ENCODE results near the gene THAP9. TPM values are rescaled to one million over a fixed set of nuclear protein-coding genes. Genes with fewer than 3 reads are reported as not detected.

The THAP9 gene
- total RNA-seq, 1 donor from 2014 or later = 2.9 TPM

- TF ChIP-seq, protein P1, sequence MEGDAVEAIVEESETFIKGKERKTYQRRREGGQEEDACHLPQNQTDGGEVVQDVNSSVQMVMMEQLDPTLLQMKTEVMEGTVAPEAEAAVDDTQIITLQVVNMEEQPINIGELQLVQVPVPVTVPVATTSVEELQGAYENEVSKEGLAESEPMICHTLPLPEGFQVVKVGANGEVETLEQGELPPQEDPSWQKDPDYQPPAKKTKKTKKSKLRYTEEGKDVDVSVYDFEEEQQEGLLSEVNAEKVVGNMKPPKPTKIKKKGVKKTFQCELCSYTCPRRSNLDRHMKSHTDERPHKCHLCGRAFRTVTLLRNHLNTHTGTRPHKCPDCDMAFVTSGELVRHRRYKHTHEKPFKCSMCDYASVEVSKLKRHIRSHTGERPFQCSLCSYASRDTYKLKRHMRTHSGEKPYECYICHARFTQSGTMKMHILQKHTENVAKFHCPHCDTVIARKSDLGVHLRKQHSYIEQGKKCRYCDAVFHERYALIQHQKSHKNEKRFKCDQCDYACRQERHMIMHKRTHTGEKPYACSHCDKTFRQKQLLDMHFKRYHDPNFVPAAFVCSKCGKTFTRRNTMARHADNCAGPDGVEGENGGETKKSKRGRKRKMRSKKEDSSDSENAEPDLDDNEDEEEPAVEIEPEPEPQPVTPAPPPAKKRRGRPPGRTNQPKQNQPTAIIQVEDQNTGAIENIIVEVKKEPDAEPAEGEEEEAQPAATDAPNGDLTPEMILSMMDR (IDR thresholded peaks at IDR 0.05; ENCODE audit: insufficient read depth, low read length, severe bottlenecking) = no peak
- no peaks in the 10 kb centered on the region for H3K27me3 ChIP-seq (ENCODE audit: control insufficient read depth, insufficient read depth, low read length)
- H3K36me3 ChIP-seq (ENCODE audit: control insufficient read depth, insufficient read depth, low read length) = no peaks in the 10 kb centered on the region
- FAIRE-seq = no peak
- H3K4me3 ChIP-seq (ENCODE audit: low read depth, low read length) = peak overlapping the region; percentile 60
- DNase-seq (ENCODE audit: low read depth) = peak; percentile 54
Observed at GRCh38 chr4:82900066-82900410, 497 bp upstream of the THAP9 start.

DNA sequence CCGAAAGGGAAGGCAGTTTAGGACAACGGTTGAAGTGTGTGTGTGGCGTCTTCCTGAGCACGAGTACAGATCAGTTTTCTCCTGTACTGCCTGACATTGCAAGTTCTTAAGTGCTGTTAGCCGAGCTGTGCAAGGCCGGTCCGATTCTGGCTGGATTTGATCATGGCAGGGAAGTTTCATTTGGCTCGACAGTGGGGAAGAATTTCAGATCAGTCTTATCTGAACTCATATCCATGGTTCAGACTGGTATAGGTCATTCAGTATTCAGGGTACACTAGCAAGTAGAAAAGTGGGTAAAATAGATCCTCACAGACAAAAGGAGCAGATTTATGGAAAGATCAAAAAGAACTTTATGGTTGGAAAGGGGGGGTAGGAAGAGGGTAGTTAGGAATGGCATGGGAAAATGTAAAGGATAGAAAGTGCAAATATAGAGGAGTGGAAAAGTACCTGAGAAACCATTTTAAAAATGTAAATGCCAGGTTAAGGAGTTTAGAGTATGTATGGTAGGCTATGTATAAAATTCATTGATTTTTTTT, 716 bp downstream of the THAP9 start:
- FAIRE-seq (no peak), DNase-seq (ENCODE audit: low read depth) (no peak)
- TF ChIP-seq, protein P1 (IDR thresholded peaks at IDR 0.05; ENCODE audit: insufficient read depth, low read length, severe bottlenecking) = no peak
- Histone ChIP-seq H3K36me3 (ENCODE audit: control insufficient read depth, insufficient read depth, low read length) (no peaks in the 10 kb centered on the region), H3K27me3 (ENCODE audit: control insufficient read depth, insufficient read depth, low read length) (no peaks in the 10 kb centered on the region), H3K4me3 (ENCODE audit: low read depth, low read length) (peak overlapping the region; percentile 60)

GRCh38 chr4:82903737-82904136, 3.2 kb downstream of the THAP9 start:
- TF ChIP-seq, protein P1 (IDR thresholded peaks at IDR 0.05; ENCODE audit: insufficient read depth, low read length, severe bottlenecking) = no peak

GRCh38 chr4:82905205-82905604, 4.7 kb downstream of the THAP9 start:
- no peak for FAIRE-seq
- DNase-seq (ENCODE audit: low read depth) = peak; percentile 82
- H3K36me3 ChIP-seq (ENCODE audit: control insufficient read depth, insufficient read depth, low read length) = no peaks in the 10 kb centered on the region
- H3K27me3 ChIP-seq (ENCODE audit: control insufficient read depth, insufficient read depth, low read length) = no peaks in the 10 kb centered on the region
- TF ChIP-seq, protein P1 (IDR thresholded peaks at IDR 0.05; ENCODE audit: insufficient read depth, low read length, severe bottlenecking) = no peak
- no peak overlapping the region for H3K4me3 ChIP-seq (ENCODE audit: low read depth, low read length)

More at GRCh38 chr4:82903737-82904136, 3.2 kb downstream of the THAP9 start:
- FAIRE-seq (no peak), DNase-seq (ENCODE audit: low read depth) (no peak)
- Histone ChIP-seq H3K4me3 (ENCODE audit: low read depth, low read length) (no peak overlapping the region), H3K36me3 (ENCODE audit: control insufficient read depth, insufficient read depth, low read length) (no peaks in the 10 kb centered on the region), H3K27me3 (ENCODE audit: control insufficient read depth, insufficient read depth, low read length) (no peaks in the 10 kb centered on the region)

- TF ChIP-seq, protein P1 (IDR thresholded peaks at IDR 0.05; ENCODE audit: insufficient read depth, low read length, severe bottlenecking) = no peak
- no peaks in the 10 kb centered on the region for H3K36me3 ChIP-seq (ENCODE audit: control insufficient read depth, insufficient read depth, low read length)
- H3K4me3 ChIP-seq (ENCODE audit: low read depth, low read length) = no peak overlapping the region
- H3K27me3 ChIP-seq (ENCODE audit: control insufficient read depth, insufficient read depth, low read length) = no peaks in the 10 kb centered on the region
- no peak for FAIRE-seq
- no peak for DNase-seq (ENCODE audit: low read depth)
Observed at GRCh38 chr4:82906469-82906868, 5.9 kb downstream of the THAP9 start.

DNA sequence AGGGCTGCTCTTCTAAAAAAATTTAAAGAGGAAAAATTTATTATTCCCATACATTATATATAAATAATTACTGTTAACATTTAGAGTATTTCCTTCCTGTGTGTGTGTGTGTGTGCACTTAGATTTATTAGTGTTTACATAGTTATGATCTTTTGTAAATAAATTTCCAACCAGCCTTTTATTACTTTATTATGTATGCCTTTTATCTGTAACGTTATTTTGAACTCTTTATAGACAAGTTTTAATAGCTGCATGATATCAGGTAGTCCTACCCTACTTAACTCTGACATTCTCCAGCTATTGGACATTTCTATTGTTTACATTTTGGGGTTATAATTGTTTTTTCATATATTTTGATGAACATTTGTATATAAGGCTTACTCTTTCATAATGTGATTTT, 8.8 kb downstream of the THAP9 start:
- Histone ChIP-seq H3K36me3 (ENCODE audit: control insufficient read depth, insufficient read depth, low read length) (no peaks in the 10 kb centered on the region), H3K27me3 (ENCODE audit: control insufficient read depth, insufficient read depth, low read length) (no peaks in the 10 kb centered on the region), H3K4me3 (ENCODE audit: low read depth, low read length) (no peak overlapping the region)
- FAIRE-seq = no peak
- TF ChIP-seq, protein P1 (IDR thresholded peaks at IDR 0.05; ENCODE audit: insufficient read depth, low read length, severe bottlenecking) = no peak
- DNase-seq (ENCODE audit: low read depth) = no peak
